NCI-H460 (cell line): ENCODE measurements around the gene KCNMA1. TPM values are rescaled to one million over a fixed set of nuclear protein-coding genes. Genes with fewer than 3 reads are reported as not detected.

ENCODE experiments used
- DNase-seq: peaks from one replicate; pipeline ENCODE4 v3.0.0-alpha.2; 2016; ENCODE audit warnings: low read depth; ENCODE audit errors: extremely low read depth
- total RNA-seq: library from RNA; depleted of rRNA; stranded (reverse); fragments of >200 nt; shearing (Covaris generic); gene quantifications from 2 replicates; pipeline ENCODE4 v1.2.3, GENCODE V29; 2014

Gene KCNMA1
- total RNA-seq, 1 experiment from 2014 or later, result 0.54 TPM

DNA sequence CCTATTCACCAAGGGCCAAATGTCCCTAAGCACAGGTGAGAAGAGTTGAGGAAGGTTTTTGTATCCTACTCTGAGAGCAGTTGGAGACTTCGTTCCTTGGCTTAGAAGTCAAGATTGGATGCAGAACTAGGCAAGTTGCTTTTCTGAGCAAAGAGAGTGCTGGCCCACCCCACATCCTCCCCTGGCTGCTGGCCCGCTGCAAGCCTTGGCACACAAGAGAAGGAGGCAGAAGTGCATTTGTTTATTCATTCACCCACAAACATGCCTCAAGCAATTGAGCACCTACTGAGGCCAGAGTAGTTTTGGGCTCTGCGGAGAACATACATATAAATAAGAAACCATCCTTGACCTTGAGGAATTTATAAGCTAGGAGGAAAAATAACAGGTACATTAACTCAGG is 318.9 kb downstream of the KCNMA1 start:
- no peak for DNase-seq

GRCh38 chr10:77317221-77317620 is 320.4 kb downstream of the KCNMA1 start:
- no peak for DNase-seq

DNA sequence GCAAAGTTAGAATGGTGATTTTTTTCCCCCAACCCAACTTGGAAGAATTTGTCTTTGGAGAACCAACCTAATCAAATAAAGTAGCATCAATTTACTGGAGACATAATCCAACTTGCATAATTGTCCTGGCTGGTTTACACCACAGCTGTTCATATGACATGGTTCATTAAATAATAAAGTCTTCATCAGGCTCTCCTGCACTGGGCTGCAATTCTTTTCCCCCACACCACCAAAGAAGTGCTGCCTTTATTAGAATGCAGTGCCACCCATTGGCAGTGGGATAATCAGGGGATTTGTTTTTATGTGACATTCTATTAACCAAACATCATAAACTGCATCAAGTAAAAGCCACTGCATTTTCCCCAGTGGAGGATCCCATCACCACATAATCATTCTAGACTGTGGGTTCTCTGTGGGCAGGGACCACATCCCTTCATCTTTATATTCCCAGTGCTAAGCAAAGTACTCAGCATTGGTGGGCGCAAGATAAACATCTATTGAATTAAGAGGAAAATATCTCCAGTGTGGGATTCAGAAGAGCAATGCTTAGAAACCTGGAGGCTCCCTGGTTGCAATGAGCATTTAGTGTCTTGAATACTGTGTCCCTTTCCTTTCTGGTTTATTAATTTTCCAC is 322.0 kb downstream of the KCNMA1 start:
- DNase-seq, result no peak

DNA sequence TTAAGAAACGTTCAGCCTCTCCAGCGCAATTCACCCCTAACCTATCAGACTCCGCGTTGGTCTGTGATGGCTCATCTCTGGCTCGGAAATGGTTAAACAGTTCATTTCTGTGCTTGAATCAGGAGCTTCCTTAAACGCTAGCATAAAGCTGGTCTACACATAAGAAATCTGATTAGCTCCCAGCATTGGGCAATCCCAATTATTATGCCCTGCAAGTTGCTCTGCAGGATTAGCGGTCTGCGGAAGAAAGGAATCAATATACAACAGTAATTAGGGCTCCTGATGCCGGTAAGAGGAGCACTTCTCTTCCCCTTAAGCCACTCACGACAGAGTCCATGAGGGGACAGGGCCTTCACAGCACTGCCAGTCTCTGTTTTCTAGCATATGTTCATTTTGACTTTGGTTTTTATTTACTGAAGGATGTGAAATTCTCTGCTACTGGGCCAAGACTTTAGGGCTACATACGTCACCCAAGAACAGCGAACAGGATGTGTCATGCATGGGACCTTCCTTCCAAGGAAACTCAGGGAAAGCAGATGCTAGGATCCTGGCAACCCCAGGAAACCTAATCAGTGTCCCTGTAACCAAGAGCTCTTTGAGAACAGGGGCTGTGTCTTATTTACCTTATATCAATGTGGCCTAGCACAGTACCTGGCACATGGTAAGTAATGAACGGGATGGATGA is 324.4 kb downstream of the KCNMA1 start:
- no peak for DNase-seq

GRCh38 chr10:77311186-77311585 is 326.4 kb downstream of the KCNMA1 start:
- DNase-seq, result no peak

DNA sequence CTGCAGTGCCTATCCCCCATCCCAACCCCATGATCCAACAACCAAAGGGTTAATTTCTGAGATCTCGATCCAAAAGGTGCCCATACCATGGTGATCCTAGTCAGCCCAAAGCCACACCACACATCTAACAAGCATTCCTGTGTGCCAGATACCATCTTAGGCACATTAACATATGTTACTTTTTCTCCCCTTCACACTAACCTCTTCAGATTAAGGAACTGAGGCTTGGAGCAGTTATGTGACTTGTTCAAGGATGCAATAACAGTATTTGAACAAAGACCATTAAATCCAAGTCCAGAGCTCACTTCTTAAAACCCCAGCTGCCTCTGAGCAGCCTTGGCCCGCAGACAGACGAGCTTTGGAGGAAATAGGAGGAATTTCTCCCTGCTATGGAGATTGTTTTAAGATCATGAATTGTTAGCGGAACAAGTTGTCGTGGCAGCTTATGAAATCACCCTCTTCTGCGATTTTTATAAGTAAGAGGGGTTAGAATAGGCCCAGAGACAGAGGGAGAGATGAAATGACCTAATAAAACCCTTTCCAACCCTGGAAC is 327.2 kb downstream of the KCNMA1 start:
- DNase-seq, result no peak

DNA sequence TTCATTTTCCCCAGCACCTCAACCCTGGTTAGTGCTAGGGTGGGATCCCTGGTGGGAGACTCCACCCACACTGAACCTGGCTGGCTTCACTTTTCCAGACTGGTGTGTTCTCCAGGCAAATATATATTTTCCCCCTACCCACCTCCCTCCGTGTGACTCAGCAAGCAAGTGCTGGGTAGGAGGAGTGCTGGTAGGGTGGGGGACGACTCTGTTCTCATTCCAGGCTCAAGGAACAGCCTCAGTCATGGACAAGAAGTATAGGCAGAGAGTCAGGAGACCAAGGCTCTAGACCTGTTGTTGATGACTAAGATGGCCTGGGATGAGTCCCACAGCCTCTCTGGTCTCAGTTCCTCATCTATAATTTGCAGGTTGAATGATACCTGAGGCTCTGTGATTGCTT is 328.1 kb downstream of the KCNMA1 start:
- DNase-seq, result no peak

GRCh38 chr10:77309092-77309491 is 328.5 kb downstream of the KCNMA1 start:
- DNase-seq, result no peak

DNA sequence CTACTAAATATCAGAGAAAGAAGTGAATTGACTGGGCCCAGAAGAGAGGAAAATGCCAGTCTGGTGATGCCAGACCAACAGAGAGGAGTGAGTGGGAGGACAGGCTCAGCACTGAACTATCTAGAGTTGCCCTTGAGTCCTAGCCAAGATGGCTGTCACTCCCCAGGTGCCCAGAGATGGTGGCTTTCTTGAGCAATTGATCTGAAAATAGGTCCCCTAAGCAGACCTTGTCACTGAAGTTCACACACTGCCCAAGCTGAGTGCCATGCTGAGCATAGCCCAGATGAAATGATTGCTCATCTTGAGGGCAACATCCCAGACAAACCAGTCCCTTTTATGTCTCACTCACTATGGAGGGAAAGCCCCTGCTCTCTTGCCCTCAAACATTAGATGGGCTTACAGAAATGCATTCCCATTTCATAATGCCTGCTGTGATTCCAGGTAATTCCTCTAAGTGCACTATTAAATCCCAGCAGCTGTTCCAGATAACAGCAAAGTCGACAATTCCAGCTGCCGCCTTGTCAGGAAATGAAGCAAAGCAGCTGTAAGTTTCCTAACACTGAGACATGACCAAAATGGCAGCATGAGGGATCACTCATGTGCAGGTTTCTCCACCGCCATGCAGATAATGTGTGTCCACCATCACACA is 329.4 kb downstream of the KCNMA1 start:
- DNase-seq, result no peak

- no peak for DNase-seq
Measured at GRCh38 chr10:77306666-77307065, 330.9 kb downstream of the KCNMA1 start.

DNA sequence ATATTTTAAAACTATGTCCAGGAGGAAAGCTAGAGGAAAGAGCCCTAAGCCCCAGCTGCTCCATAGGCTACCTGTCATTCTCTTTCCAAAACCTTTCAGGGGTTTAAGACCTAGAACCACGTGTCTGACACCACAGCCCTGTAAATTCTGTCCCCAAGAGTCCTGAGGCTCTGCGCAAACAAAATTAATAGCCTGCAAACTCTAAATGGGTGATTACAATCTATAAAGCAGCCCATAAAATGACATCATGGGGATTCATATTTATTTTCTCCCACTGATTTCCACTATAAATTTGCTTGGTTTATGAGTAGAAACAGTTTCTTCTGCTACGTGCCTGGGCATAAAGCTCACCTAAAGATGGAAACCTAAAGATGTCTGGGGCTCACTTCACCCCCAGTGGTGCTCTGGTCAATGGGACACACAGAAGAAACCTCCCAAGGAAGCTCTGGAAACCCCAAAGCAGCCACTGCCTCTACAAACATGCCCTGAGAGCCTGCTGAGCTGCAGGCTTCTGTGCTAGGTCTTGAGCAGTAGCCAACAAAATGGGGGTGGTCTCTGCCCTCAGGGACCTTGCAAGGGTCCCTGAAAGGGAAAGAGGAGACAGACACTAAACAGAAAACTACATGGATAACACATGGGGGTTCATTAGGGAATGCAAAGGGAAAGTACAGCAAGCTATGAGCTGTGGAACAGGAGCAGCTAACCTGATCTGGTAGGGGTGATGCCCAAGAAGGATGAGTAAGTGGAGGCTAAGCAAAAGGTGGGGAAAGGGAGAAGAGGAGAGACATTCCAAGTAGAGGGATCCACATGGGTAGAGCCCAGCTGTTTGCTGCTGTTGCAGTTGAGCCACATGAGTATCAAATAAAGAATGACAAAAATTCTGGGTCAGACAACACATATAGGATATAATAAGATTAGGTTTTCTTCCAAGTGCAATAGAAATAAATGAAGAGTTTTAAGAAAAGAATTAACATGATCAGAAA is 331.7 kb downstream of the KCNMA1 start:
- DNase-seq, result no peak

DNA sequence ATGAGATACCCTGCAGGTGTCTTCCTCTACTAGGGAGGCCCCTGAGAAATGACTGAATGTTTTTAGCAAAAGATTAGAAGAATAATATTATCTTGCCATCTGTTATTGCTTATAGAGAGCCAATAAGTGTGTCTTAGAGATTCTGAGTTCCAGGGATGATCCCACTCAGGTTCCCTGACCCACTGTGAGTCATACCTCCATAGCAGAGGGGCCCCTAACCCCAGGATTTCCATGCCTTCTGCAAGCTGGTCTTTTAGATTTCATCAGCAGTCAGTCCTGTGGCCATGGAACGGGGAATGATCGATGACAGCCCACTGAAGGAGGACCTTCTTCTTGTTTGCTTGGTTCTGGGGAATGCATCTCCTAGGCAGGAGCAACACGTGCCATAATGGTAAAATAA is 333.4 kb downstream of the KCNMA1 start:
- DNase-seq, result no peak

GRCh38 chr10:77301305-77301730 is 336.3 kb downstream of the KCNMA1 start:
- DNase-seq, result no peak

GRCh38 chr10:77300682-77301302 is 336.8 kb downstream of the KCNMA1 start:
- no peak for DNase-seq

DNA sequence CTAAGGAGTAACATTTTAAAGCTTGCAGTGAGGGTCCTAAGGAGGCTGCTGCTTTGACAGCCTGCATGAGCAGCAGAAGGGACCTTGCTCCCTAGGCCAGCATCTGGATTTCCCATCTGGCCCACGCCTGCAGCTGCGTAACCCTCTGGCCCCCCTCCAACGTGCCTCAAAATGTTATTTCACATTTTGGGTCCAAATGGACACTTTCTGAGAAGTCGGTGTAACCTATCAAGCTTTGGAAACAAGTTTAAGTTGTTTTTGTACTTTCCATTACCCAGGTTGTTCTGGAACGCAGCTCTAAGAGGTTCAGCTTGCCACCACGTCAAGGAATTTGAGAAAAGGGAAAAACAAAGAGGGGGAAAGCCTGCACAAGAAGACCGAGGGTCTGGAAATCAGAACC is 338.3 kb downstream of the KCNMA1 start:
- DNase-seq, result no peak

GRCh38 chr10:77297393-77297739 is 340.2 kb downstream of the KCNMA1 start:
- no peak for DNase-seq

DNA sequence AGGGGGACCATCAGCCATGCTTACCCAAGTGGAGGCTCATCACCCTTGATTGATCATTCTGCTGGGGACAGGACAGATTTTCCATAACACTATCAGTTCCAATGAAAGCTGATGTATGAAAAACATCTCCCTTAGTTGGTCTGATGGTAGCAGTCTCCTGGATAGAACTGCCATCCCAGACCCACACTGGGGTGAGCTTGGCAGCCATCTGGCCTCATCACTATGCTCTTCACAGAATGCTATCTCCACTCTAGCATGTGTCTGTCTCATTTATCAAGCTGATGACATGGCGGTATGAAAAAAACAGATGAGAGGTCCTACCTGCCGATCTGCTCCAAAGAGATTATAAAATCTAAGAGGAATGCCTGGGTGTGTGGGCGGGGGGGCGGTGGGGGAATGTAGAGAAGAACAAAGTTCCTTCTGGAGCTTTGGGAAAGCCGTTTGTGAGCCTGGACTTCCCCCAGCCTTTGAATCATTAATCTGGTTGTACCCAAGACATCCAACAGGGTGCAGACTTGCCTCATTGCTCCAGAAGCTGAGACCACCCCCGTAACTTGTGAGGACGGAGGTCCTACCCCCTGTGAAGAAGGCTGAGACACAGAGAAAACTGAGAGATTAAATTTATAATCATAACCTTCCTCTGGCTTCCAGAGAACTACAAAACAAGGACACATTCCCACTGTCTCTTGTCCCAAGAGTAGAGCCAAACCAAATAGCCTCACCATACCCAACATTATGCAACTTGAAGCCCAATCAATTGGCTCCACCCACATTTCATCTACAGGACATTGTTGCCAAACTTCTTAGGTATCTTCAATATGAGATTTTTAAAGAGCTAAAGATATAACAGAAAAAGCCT is 340.8 kb downstream of the KCNMA1 start:
- no peak for DNase-seq

DNA sequence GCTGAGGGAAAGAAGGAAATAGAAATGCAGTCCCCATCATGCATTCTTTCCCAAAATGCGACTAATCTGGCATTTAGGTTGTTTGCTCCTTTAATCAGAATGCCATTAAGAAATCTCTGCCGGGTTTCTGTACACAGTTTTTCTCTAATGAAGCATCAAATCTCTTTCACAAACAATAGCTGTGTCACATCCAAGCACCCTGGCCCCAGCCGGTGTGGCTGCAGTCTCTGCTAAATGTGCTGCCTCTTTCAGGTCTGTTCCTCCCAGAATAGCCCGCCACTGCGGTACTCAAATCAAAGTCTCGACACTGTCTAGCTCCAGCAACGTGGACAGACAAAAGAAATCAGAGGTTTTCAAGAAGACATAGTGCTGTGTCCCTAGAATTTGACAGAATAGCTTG is 343.8 kb downstream of the KCNMA1 start:
- no peak for DNase-seq

- DNase-seq, result no peak
Measured at GRCh38 chr10:77293347-77293746, 344.3 kb downstream of the KCNMA1 start.
